H7 (cell line): ENCODE results near the gene MARCOL. TPM values are rescaled to one million over a fixed set of nuclear protein-coding genes. Genes with fewer than 3 reads are reported as not detected.

Experiments used
- total RNA-seq: library from RNA; depleted of rRNA; stranded (reverse); fragments of >200 nt; shearing (Covaris generic); gene quantifications from 2 replicates; pipeline ENCODE4 v1.2.3, GENCODE V29; 2014; rRNA removed

MARCOL gene
- total RNA-seq, 1 experiment from 2014 or later = not detected

Other genes with a start within 250 kb of the MARCOL start
- 0.83 and 2.0 TPM in 2 replicates for gene SPINK5, start 174.5 kb upstream of the MARCOL start, total RNA-seq
- gene SPINK14, start 70.0 kb upstream of the MARCOL start, total RNA-seq = not detected in 2 replicates
- not detected in 2 replicates for gene SPINK6, start 35.5 kb upstream of the MARCOL start, total RNA-seq
- gene SPINK13, start 30.3 kb downstream of the MARCOL start, total RNA-seq = not detected in 2 replicates
- not detected in 2 replicates for gene SPINK7, start 73.9 kb downstream of the MARCOL start, total RNA-seq
- not detected in 2 replicates for gene SPINK9, start 97.0 kb downstream of the MARCOL start, total RNA-seq
- 29.4 and 37.9 TPM in 2 replicates for gene FBXO38, start 145.4 kb downstream of the MARCOL start, total RNA-seq